COLO668 (cell line): ENCODE measurements around the gene YPEL3.

ENCODE experiments used
- DNase-seq: peaks from one replicate; lab custom pipeline; 2025; ENCODE audit not compliant: unreplicated experiment; lab: John Stamatoyannopoulos, UW

The YPEL3 gene

GRCh38 chr16:30052671-30053372, 43.2 kb downstream of the YPEL3 start:
- peak; percentile 98 for DNase-seq

- no peak for DNase-seq
Measured at GRCh38 chr16:30051518-30051917, 44.5 kb downstream of the YPEL3 start.

DNA sequence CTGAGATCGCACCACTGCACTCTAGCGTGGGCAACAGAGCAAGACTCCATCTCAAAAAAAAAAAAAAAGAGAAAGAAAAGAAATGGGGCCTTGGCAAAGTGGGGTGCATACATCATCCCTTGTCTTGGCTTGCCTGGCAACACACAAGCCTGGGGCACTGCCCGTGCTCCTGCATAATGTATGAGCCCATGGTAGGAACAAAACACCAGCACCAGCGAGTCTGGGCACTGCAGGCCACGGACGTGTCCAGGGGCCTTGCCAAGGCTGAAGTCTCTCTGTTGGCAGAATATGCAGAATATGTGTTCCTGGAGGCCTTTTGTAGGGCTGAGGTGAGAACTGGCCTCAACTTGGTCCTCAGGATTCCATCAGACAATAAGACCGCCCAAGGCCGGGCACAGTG, 46.1 kb downstream of the YPEL3 start:
- DNase-seq = no peak

DNA sequence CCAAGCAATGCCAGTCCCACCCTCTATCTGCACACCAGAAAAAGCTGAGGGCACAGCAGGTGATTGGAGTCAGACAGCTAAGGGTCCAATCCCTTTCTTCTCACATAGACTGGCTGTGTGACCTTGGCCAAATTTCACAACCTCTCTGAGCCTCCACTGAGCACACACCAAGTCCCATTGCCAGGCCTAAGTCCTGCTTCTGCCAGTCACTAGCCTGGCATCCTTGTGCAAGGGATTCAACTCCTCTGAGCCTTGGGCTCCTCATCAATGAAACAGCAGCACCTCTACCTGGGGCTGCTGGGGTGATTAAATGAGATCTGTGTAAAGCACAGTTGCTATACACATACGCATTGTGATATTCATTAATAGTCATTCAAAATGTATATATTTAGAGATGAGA, 49.4 kb downstream of the YPEL3 start:
- no peak for DNase-seq

- peak; percentile 8 for DNase-seq
Measured at GRCh38 chr16:30046178-30046577, 49.8 kb downstream of the YPEL3 start.
